Panc1 (cell line): ENCODE measurements around the gene ALDH4A1. TPM values are rescaled to one million over a fixed set of nuclear protein-coding genes. Genes with fewer than 3 reads are reported as not detected.

Experiments used
- ATAC-seq: fragments of 200-7000 bp; cut with Tn5 transposase; 2 replicates; pipeline ENCODE4 v1.9.1; 2020; ENCODE audit warnings: mild to moderate bottlenecking, moderate library complexity
- BruUV-seq: library from RNA; stranded (reverse); fragments of 400-500 nt; replicated peaks from 2 replicates; lab custom pipeline; 2021; lab: Mats Ljungman, UMichigan
- CTCF ChIA-PET: fragments of 300-600 bp; sonication (Branson Sonifier 250); formaldehyde crosslinking; loops from one replicate; lab custom pipeline; 2022; ENCODE audit warnings: antibody characterized with exemption; lab: Charles Lee
- POLR2A ChIA-PET: fragments of 300-600 bp; sonication (Branson Sonifier 250); formaldehyde crosslinking; loops from one replicate; lab custom pipeline; 2022; ENCODE audit warnings: antibody characterized with exemption; lab: Charles Lee
- DNase-seq: peaks from one replicate; pipeline ENCODE4 v3.0.0-alpha.2; 2010; ENCODE audit warnings: low read depth, low spot score
- H3K27ac ChIP-seq: 2 replicates; pipeline ENCODE4 v1.5.1; 2011; ENCODE audit warnings: mild to moderate bottlenecking, low read length, inconsistent platforms
- H3K27me3 ChIP-seq: fragments of 200-500 bp; sonication (Bioruptor generic); 2 replicates; pipeline ENCODE4 v1.6.0; 2014; ENCODE audit warnings: low read length, inconsistent platforms; ENCODE audit not compliant: control insufficient read depth, insufficient read depth
- H3K36me3 ChIP-seq: fragments of 200-500 bp; sonication (Bioruptor generic); 2 replicates; pipeline ENCODE4 v1.5.1; 2014; ENCODE audit warnings: inconsistent platforms, mild to moderate bottlenecking, low read length, moderate library complexity; ENCODE audit not compliant: control insufficient read depth, insufficient read depth
- H3K4me1 ChIP-seq: 2 replicates; pipeline ENCODE4 v1.5.1; 2011; ENCODE audit warnings: inconsistent platforms, mild to moderate bottlenecking, low read length, moderate library complexity; ENCODE audit not compliant: control insufficient read depth, insufficient read depth
- H3K4me3 ChIP-seq, 2 experiments: 2 replicates each; pipeline ENCODE4 v1.5.1; 2011 to 2012; ENCODE audit warnings: low read depth in 2 of 2, low read length in 2 of 2, mild to moderate bottlenecking in 2 of 2, inconsistent platforms in 1 of 2, moderate library complexity in 1 of 2
- H3K9me3 ChIP-seq: fragments of 200-500 bp; sonication (Bioruptor generic); 2 replicates; pipeline ENCODE4 v1.5.1; 2014; ENCODE audit warnings: low read depth, mild to moderate bottlenecking, inconsistent platforms, low read length, moderate library complexity; ENCODE audit not compliant: control insufficient read depth, insufficient read depth
- CTCF ChIP-seq: fragments of 450-650 bp; IDR thresholded peaks from 2 replicates; pipeline ENCODE4 v1.5.1; 2017; ENCODE audit warnings: mild to moderate bottlenecking
- POLR2AphosphoS5 ChIP-seq: IDR thresholded peaks from 2 replicates; pipeline ENCODE4 v1.6.1; 2012; ENCODE audit warnings: mild to moderate bottlenecking, low read depth, low read length, moderate library complexity
- REST ChIP-seq, 2 experiments: IDR thresholded peaks; 2 replicates each; pipeline ENCODE4 v1.6.1; 2011 to 2012; ENCODE audit warnings: low read depth in 2 of 2, control low read depth in 1 of 2, low read length in 1 of 2, mild to moderate bottlenecking in 1 of 2, moderate library complexity in 1 of 2; ENCODE audit not compliant: insufficient read depth in 1 of 2
- SIN3A ChIP-seq: IDR thresholded peaks from 2 replicates; pipeline ENCODE4 v1.6.1; 2012; ENCODE audit warnings: low read depth, mild to moderate bottlenecking, low read length, moderate library complexity, borderline replicate concordance; ENCODE audit not compliant: insufficient read depth
- TCF7L2 ChIP-seq: IDR thresholded peaks from 2 replicates; pipeline ENCODE4 v1.6.1; 2011; ENCODE audit warnings: mild to moderate bottlenecking, low read depth, low read length, inconsistent platforms
- in situ Hi-C: cut with HindIII; loops from 2 replicates; pipeline ENCODE4 v1.10.0; 2016; ENCODE audit warnings: low sequenced_read_pairs, low pct_unique_long_range_greater_than_20kb
- intact Hi-C: fragments of 100-400 bp; cut with micrococcal nuclease; formaldehyde crosslinking; loops from one replicate; pipeline ENCODE4 v1.10.0; 2022; ENCODE audit not compliant: unreplicated experiment
- total RNA-seq: library from RNA; stranded (reverse); gene quantifications from one replicate; pipeline ENCODE4 v1.2.1, GENCODE V29; 2021; ENCODE audit not compliant: unreplicated experiment

Gene ALDH4A1
- total RNA-seq, 1 experiment from 2014 or later: 21.7 TPM

GRCh38 chr1:18865176-18865575, 37.2 kb downstream of the ALDH4A1 start:
- Histone ChIP-seq H3K36me3 (no peaks in the 10 kb centered on the region), H3K4me1 (no peaks in the 10 kb centered on the region), H3K27me3 (no peaks in the 10 kb centered on the region), H3K9me3 (no peaks in the 10 kb centered on the region), H3K27ac (no peak overlapping the region), H3K4me3 (no peak overlapping the region)
- ATAC-seq (no peak), DNase-seq (no peak)
- in situ Hi-C loops (no loop called here), intact Hi-C loops (no loop called here)
- no TSS peak for BruUV-seq
- TF ChIP-seq POLR2AphosphoS5: no peak
- TF ChIP-seq CTCF: no peak
- no peak for TF ChIP-seq SIN3A
- no peak for TF ChIP-seq REST (IDR thresholded peaks at IDR 0.05; ENCODE audit: insufficient read depth in 1 of 2, low read depth in 2 of 2, low read length in 1 of 2)
- TF ChIP-seq TCF7L2: no peak
- ChIA-PET CTCF (no interaction called here), POLR2A (no interaction called here)

GRCh38 chr1:18861590-18861989, 40.8 kb downstream of the ALDH4A1 start:
- in situ Hi-C loops: no loop called here
- no peak for ATAC-seq
- intact Hi-C loops: no loop called here
- TF ChIP-seq TCF7L2: no peak
- TF ChIP-seq SIN3A: no peak
- no peak for TF ChIP-seq POLR2AphosphoS5
- no peak for TF ChIP-seq REST (IDR thresholded peaks at IDR 0.05; ENCODE audit: insufficient read depth in 1 of 2, low read depth in 2 of 2, low read length in 1 of 2)
- POLR2A ChIA-PET: no interaction called here
- CTCF ChIA-PET: interaction anchor here (0.6 kb wide), 3 partner anchors 14 to 180 kb away, joined by 3 to 9 read pairs (median 4); no protein-coding TSS in a partner anchor
- no TSS peak for BruUV-seq
- H3K27me3 ChIP-seq: peaks cover 1% of the 10 kb centered on the region; the same call in 1 of the 2 replicates
- no peak overlapping the region for H3K4me3 ChIP-seq
- H3K9me3 ChIP-seq: no peaks in the 10 kb centered on the region
- no peaks in the 10 kb centered on the region for H3K4me1 ChIP-seq
- H3K36me3 ChIP-seq: no peaks in the 10 kb centered on the region
- no peak overlapping the region for H3K27ac ChIP-seq
- no peak for DNase-seq
